ENCODE measurements around the gene IFNA2. TPM values are rescaled to one million over a fixed set of nuclear protein-coding genes. Genes with fewer than 3 reads are reported as not detected.
"Not testable (repeated sequence)": the region's sequence is repeated elsewhere in the genome, so short reads cannot be mapped to it uniquely, and the experiment has no call there.

IFNA2 gene
- total and polyA plus RNA-seq, 8 donors, result not detected

DNA sequence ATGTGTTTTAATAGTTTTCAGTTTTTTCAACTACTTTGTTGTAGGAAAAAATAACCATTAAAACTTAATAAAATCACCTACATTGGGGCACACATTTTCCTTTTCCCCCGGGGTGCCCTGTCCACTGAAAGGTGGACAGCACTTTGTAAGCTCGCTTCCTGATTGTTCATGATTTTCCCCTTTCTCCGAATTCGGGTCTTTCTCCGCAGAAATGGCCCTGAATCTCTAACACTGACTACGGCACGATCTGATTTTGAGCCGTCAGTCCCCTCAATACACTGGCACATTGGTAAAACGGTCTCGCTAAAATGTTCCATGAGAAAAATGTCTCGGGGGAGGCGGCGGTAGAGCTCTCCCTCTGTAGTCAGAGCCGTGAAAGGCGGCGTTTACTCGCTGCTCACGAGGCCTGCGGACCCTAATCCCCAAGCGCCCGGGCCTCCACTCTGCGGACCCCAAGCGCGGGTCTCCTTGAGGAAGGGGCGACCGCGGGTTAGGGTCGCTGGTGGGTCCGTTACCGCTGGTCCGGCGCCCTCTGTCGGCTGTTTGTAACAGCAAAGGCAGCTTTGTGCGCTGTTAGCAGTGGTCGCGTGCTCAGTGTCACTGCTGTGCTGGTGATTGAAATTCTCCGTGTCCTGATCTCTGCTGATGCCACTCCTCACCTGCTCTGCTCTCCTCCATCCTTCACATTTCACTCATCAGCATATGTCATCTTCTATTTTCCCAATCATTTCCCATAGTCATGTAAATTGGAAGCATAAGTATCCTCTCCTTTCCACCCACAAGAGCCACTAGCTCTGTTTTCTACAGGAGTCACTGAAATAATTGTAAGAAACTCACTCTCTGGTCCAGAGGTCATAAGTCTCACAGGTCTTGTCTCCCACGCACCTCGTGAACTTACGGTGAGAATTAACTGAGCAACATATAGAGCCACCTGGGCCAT lies 10.8 kb upstream of the IFNA2 start:
- peak; percentile 51 to 77 for DNase-seq
- intact Hi-C loops (cut with DNase I; ENCODE audit: low total_unique reads), result loop anchor here (10.0 kb wide), 1 partner anchor 71 kb away; no protein-coding TSS in a partner anchor

DNA sequence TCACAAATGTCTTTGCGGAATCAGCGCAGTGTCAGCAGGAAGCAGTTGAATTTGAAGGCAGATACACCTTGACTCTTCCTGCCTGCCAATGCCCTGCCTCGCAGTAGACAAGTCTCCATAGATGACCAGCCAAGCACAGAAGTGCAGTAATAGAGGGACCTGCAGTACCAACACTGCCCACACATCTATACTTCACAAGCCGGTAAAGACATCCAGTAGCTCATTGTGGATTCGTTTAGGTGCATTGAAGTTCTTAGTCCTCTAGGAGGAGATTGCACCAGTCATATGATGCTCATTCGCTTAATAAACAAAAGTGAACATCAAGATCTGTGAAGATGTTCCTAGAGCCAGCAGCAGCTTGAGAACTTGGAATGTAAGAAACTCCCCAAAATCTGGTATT lies 7.1 kb upstream of the IFNA2 start:
- no peaks in the 10 kb centered on the region for H3K36me3 ChIP-seq
- TF ChIP-seq POLR2A (IDR thresholded peaks at IDR 0.05) (no peak), EP300 (IDR thresholded peaks at IDR 0.05) (no peak)
- TF ChIP-seq, protein P1, sequence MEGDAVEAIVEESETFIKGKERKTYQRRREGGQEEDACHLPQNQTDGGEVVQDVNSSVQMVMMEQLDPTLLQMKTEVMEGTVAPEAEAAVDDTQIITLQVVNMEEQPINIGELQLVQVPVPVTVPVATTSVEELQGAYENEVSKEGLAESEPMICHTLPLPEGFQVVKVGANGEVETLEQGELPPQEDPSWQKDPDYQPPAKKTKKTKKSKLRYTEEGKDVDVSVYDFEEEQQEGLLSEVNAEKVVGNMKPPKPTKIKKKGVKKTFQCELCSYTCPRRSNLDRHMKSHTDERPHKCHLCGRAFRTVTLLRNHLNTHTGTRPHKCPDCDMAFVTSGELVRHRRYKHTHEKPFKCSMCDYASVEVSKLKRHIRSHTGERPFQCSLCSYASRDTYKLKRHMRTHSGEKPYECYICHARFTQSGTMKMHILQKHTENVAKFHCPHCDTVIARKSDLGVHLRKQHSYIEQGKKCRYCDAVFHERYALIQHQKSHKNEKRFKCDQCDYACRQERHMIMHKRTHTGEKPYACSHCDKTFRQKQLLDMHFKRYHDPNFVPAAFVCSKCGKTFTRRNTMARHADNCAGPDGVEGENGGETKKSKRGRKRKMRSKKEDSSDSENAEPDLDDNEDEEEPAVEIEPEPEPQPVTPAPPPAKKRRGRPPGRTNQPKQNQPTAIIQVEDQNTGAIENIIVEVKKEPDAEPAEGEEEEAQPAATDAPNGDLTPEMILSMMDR (IDR thresholded peaks at IDR 0.05), result peak in 3 of 7 experiments; percentile 14 to 32 (median 21)
- H3K27ac ChIP-seq, result no peak overlapping the region
- no peaks in the 10 kb centered on the region for H3K9me3 ChIP-seq
- peak in 1 of 2 donors; percentile 14 for DNase-seq
- 70 to 86% (median 76%) methylated on average over 6 of the region's 6 CpGs for WGBS, 5 donors
- no peak overlapping the region for H3K4me3 ChIP-seq
- peaks cover 0 to 75% (median 15%) of the 10 kb centered on the region in 3 donors for H3K27me3 ChIP-seq
- peaks cover 0 to 10% (median 9%) of the 10 kb centered on the region in 4 donors for H3K4me1 ChIP-seq
- intact Hi-C loops (cut with DNase I; ENCODE audit: low total_unique reads), result loop anchor here (10.0 kb wide), 1 partner anchor 67 kb away; no protein-coding TSS in a partner anchor

More for the DNA sequence above, 10.8 kb upstream of the IFNA2 start:
- 7 to 8% (median 7%) methylated on average over 31 to 40 of the region's 40 CpGs for WGBS, 5 donors
- no peak overlapping the region for H3K27ac ChIP-seq
- peaks cover 0 to 10% (median 9%) of the 10 kb centered on the region in 4 donors for H3K4me1 ChIP-seq
- peak overlapping the region; percentile 39 to 63 (median 56) for H3K4me3 ChIP-seq
- no peaks in the 10 kb centered on the region for H3K36me3 ChIP-seq
- H3K9me3 ChIP-seq, result no peaks in the 10 kb centered on the region
- no peak for TF ChIP-seq POLR2AphosphoS5 (IDR thresholded peaks at IDR 0.05)
- TF ChIP-seq EP300 (IDR thresholded peaks at IDR 0.05), result no peak
- TF ChIP-seq, protein P1 (IDR thresholded peaks at IDR 0.05), result peak in 5 of 7 experiments; percentile 42 to 68 (median 65)
- no peak for TF ChIP-seq POLR2A (IDR thresholded peaks at IDR 0.05)
- H3K27me3 ChIP-seq, result peaks cover 0 to 87% (median 22%) of the 10 kb centered on the region in 3 donors

DNA sequence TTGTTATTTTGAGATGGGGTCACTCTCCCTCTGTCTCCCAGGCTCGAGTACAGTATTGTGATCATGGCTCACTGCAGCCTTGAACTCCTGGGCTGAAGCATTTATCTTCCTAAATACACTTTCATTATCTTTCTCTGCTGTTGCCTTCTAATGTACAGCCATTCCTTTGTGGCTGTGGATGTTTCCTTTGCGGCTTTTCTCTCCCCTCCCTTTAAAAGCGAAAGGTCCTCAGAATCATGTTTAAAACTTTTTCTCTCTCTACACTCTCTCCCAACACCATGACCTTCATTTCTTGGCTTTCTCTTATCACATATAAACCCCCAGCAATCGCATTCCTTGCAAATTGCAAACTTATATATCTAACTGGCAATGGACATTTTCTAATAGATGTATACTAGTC lies 1.6 kb downstream of the IFNA2 start:
- H3K9me3 ChIP-seq, result no peaks in the 10 kb centered on the region
- H3K27me3 ChIP-seq, result peaks cover 0 to 46% (median 6%) of the 10 kb centered on the region in 3 donors
- H3K4me1 ChIP-seq, result peaks cover 0 to 11% (median 0%) of the 10 kb centered on the region in 4 donors
- 37 to 51% (median 47%) methylated on average over 4 of the region's 4 CpGs for WGBS, 5 donors
- H3K27ac ChIP-seq, result no peak overlapping the region
- H3K36me3 ChIP-seq, result no peaks in the 10 kb centered on the region
- TF ChIP-seq EP300 (IDR thresholded peaks at IDR 0.05) (no peak), POLR2A (IDR thresholded peaks at IDR 0.05) (no peak), POLR2AphosphoS5 (IDR thresholded peaks at IDR 0.05) (no peak)
- TF ChIP-seq, protein P1 (IDR thresholded peaks at IDR 0.05), result no peak
- DNase-seq, result no peak
- no peak overlapping the region for H3K4me3 ChIP-seq
- intact Hi-C loops (cut with DNase I; ENCODE audit: low total_unique reads), result no loop called here

DNA sequence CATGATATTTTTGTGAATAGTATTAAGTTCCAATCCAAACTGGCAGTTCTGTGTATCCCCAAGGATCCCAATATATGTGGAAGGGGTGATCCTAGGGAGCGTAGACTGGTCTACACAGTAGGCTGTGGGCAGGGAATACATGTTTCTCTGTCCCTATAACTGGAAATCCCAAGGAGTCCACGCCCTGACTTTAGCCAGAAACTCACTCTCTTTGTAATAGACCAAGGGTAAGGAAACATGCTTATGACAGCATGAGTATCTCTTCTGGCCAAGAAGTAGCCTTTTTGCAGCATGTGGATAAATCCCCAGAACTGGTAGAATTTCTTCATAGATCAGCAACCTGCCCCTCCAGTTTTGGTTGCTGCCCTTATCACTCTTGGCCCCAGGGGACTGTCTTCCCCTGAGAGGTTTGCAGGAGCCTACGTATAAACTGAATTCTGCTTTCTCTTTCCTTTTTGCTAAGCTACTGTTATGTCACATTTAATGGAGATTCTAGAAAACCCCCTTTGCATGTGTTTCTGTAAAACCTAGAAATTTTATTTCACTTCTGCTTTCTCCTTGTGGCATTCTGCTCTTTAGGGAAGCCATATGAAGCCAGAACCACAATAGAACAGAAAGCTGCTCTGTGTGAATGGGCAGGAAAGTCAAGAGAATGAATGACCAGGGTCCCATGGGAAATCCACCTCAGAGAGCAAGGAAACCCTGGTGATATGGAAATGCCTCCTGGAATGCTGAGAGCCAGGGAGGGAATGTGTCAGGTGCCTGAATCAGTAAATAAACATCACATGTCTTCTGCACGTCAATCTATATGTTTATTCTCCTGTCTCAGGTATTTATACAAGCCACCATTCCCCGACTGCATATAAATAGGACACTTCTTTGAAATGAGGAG lies 3.5 kb downstream of the IFNA2 start:
- peak in 1 of 2 donors; percentile 23 for DNase-seq
- intact Hi-C loops (cut with DNase I; ENCODE audit: low total_unique reads), result no loop called here

DNA sequence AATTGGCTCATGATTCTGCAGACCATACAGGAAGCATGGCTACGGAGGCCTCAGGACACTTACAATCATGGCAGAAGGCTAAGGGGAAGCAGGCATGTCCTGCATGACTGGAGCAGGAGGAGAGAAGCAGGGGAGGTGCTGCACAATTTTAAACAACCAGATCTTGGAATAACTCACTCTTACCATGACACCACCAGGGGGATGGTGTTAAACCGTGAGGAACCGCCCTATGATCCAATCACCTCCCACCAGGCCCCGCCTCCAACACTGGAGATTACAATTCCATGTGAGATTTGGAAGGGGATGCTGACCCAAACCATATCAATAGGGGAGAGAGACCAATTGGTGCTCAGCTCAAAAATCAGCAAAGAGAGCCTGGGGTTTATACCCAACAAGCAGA lies 13.7 kb downstream of the IFNA2 start:
- H3K27me3 ChIP-seq; H3K4me1 ChIP-seq; DNase-seq; H3K27ac ChIP-seq; intact Hi-C loops (cut with DNase I; ENCODE audit: low total_unique reads); H3K36me3 ChIP-seq; H3K9me3 ChIP-seq; H3K4me3 ChIP-seq: not testable (repeated sequence)
- 69 to 73% (median 70%) methylated on average over 4 of the region's 4 CpGs for whole genome bisulfite sequencing, 5 donors

More for the DNA sequence above, 3.5 kb downstream of the IFNA2 start:
- H3K4me3 ChIP-seq, result no peak overlapping the region
- H3K4me1 ChIP-seq, result peaks cover 0 to 11% (median 0%) of the 10 kb centered on the region in 4 donors
- WGBS, 5 donors, result 42 to 54% (median 47%) methylated on average over 5 of the region's 5 CpGs
- no peaks in the 10 kb centered on the region for H3K9me3 ChIP-seq
- no peak for TF ChIP-seq EP300 (IDR thresholded peaks at IDR 0.05)
- peaks cover 0 to 34% (median 6%) of the 10 kb centered on the region in 3 donors for H3K27me3 ChIP-seq
- no peak overlapping the region for H3K27ac ChIP-seq
- no peaks in the 10 kb centered on the region for H3K36me3 ChIP-seq

Data from stomach (tissue), 9 donors.